Measurements from ENCODE around the gene NT5DC2. TPM values are rescaled to one million over a fixed set of nuclear protein-coding genes. Genes with fewer than 3 reads are reported as not detected.
A peak's percentile ranks its signal among the peaks of the same experiment; 100 is the strongest.

Gene NT5DC2
- total and polyA plus RNA-seq, 2 experiments from 2014 or later = 166 to 167 TPM

DNA sequence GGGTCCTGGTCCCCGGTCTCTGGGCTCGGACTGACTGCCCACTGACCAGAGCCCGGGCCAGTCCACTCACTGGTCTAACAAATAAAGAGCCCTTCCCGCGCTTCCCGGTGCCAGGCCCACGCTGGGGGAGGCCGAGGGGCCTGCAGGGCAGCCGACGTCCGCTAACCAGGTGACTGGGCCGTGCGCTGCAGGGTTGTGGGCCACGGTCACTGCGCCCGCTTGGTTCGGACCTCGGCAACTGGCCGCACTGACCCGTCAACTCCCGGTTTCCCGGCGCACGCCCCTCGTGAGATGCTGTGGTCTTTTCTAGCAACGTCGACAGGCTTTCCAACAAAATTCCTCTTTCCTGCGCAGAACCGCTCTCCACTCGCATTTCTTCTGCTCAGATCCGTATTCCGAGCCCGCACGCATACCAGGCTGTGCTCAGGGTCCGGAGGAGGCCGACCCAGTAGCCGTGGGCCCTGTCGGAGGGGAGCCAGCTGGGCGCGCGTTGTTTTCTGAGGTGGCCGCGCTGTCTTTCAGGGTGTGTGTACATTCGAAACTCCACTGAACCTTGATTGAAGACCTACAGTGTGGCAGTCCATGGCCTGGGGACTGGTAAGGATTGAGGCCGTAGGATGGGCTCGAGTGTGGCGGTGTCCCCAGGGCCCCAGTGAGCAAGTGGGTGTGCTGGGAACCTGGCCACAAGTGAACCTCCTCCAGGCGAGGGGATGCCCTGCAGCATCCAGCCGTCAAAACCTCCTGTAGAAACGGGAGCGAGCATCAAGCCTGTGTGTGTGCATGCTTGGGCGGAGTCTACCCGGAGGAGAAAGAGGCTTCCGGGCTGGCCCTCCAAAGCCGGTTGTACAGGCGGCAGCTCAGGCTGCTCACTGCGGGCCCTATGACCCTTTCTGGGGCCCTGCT lies 875 bp upstream of the NT5DC2 start:
- peak overlapping the region; percentile 91 for H3K27ac ChIP-seq
- peak overlapping the region; percentile 77 for H2AFZ ChIP-seq
- WGBS (ENCODE audit: low lambda C conversion rate, missing lambda C conversion rate) = 53% methylated on average over 54 of the region's 57 CpGs
- H3K9me2 ChIP-seq (replicated peaks; ENCODE audit: insufficient read depth) = no peaks in the 10 kb centered on the region
- H4K20me1 ChIP-seq (ENCODE audit: insufficient read depth, poor library complexity, severe bottlenecking) = peaks cover 27% of the 10 kb centered on the region
- no peaks in the 10 kb centered on the region for H3K9me3 ChIP-seq (ENCODE audit: low read depth)
- no peaks in the 10 kb centered on the region for H3K27me3 ChIP-seq
- peak; percentile 55 for DNase-seq (ENCODE audit: low spot score)
- TF ChIP-seq EZH2 (IDR thresholded peaks at IDR 0.05; ENCODE audit: borderline replicate concordance) = no peak
- TF ChIP-seq, protein P1, sequence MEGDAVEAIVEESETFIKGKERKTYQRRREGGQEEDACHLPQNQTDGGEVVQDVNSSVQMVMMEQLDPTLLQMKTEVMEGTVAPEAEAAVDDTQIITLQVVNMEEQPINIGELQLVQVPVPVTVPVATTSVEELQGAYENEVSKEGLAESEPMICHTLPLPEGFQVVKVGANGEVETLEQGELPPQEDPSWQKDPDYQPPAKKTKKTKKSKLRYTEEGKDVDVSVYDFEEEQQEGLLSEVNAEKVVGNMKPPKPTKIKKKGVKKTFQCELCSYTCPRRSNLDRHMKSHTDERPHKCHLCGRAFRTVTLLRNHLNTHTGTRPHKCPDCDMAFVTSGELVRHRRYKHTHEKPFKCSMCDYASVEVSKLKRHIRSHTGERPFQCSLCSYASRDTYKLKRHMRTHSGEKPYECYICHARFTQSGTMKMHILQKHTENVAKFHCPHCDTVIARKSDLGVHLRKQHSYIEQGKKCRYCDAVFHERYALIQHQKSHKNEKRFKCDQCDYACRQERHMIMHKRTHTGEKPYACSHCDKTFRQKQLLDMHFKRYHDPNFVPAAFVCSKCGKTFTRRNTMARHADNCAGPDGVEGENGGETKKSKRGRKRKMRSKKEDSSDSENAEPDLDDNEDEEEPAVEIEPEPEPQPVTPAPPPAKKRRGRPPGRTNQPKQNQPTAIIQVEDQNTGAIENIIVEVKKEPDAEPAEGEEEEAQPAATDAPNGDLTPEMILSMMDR (IDR thresholded peaks at IDR 0.05; ENCODE audit: poor library complexity) = no peak
- no peak for TF ChIP-seq EZH2phosphoT487 (IDR thresholded peaks at IDR 0.05; ENCODE audit: low read depth, severe bottlenecking, unreplicated experiment)
- peak overlapping the region; percentile 82 for H3K4me3 ChIP-seq
- H3K79me2 ChIP-seq = peaks cover 77% of the 10 kb centered on the region
- peaks cover 62% of the 10 kb centered on the region for H3K4me1 ChIP-seq (ENCODE audit: insufficient read depth)
- no peaks in the 10 kb centered on the region for H3K36me3 ChIP-seq (replicated peaks; ENCODE audit: insufficient read depth, low read depth)
- H3K4me2 ChIP-seq = peak overlapping the region; percentile 84

DNA sequence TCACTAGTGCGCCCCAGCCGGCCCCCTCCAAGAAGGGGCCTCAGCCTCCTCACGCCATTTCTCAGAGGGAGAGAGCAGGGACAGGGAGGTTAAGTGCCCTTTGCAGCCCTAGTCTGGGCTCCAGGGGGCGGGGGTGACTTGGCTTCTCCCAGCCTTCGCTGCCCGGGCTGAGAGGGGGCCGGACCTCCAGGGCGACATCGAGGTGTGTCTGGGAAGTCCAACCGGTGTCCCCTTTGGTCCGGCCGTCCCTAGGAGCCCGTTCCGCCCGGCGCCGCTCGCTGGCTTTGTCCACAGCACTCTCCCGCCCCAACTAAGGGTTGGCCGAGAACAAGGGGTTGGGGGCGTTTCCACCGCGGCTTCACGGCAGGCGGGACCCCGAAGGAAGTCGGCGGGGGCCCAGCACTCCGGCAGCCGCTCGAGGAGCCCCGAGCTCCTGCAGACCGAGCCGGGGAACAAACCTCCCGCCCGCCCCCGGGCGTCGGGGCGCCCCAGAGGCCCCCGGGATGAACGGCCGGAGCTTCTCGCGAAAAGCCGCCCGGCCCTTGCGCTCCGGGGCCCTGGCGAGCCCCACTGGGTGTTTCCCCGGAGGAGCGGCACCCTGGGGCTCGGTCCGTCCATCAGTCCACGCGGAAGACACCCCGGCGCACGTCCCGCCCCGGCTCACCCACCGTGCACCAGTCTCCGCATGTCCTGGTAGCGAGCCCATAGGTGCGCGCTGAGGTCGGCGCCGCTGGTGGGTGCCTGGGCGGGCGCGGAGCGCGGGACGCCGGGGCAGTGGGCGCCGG lies 627 bp downstream of the NT5DC2 start:
- Histone ChIP-seq H3K27me3 (no peaks in the 10 kb centered on the region), H3K4me1 (ENCODE audit: insufficient read depth) (peaks cover 54% of the 10 kb centered on the region), H3K27ac (peak overlapping the region; percentile 72), H2AFZ (peak overlapping the region; percentile 9), H3K4me3 (peak overlapping the region; percentile 80), H3K4me2 (peak overlapping the region; percentile 94), H4K20me1 (ENCODE audit: insufficient read depth, poor library complexity, severe bottlenecking) (peaks cover 14% of the 10 kb centered on the region), H3K9me3 (ENCODE audit: low read depth) (no peaks in the 10 kb centered on the region), H3K79me2 (peaks cover 64% of the 10 kb centered on the region), H3K9me2 (replicated peaks; ENCODE audit: insufficient read depth) (no peaks in the 10 kb centered on the region), H3K36me3 (replicated peaks; ENCODE audit: insufficient read depth, low read depth) (no peaks in the 10 kb centered on the region)
- DNase-seq (ENCODE audit: low spot score) = peak; percentile 56
- TF ChIP-seq EZH2 (IDR thresholded peaks at IDR 0.05; ENCODE audit: borderline replicate concordance) (no peak), EZH2phosphoT487 (IDR thresholded peaks at IDR 0.05; ENCODE audit: low read depth, severe bottlenecking, unreplicated experiment) (no peak)
- TF ChIP-seq, protein P1 (IDR thresholded peaks at IDR 0.05; ENCODE audit: poor library complexity) = no peak
- 1% methylated on average over 66 of the region's 78 CpGs for WGBS (ENCODE audit: low lambda C conversion rate, missing lambda C conversion rate)

DNA sequence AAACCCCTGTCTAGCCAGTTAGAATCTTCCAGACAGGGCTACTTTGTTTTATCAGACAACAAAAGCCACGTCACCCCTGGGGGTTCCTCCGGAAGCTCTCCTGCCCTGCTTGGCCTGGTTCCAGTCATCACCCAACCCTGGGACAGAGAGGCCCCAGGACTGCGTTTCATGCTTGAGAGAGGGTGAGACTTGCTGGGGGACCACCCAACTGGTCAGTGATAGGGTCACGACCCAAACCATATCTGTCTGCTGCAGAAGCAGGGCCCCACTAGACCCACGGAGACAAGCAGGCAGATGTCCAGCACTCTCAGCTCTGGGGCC lies 1.2 kb downstream of the NT5DC2 start:
- Histone ChIP-seq H3K36me3 (replicated peaks; ENCODE audit: insufficient read depth, low read depth) (no peaks in the 10 kb centered on the region), H3K4me2 (peak overlapping the region; percentile 94), H3K9me3 (ENCODE audit: low read depth) (no peaks in the 10 kb centered on the region), H3K4me1 (ENCODE audit: insufficient read depth) (peaks cover 49% of the 10 kb centered on the region), H3K27me3 (no peaks in the 10 kb centered on the region), H3K9me2 (replicated peaks; ENCODE audit: insufficient read depth) (no peaks in the 10 kb centered on the region), H4K20me1 (ENCODE audit: insufficient read depth, poor library complexity, severe bottlenecking) (peaks cover 8% of the 10 kb centered on the region), H2AFZ (peak overlapping the region; percentile 9), H3K4me3 (peak overlapping the region; percentile 80), H3K79me2 (peaks cover 58% of the 10 kb centered on the region), H3K27ac (peak overlapping the region; percentile 72)
- peak; percentile 58 for DNase-seq (ENCODE audit: low spot score)
- TF ChIP-seq, protein P1 (IDR thresholded peaks at IDR 0.05; ENCODE audit: poor library complexity) = no peak
- TF ChIP-seq EZH2phosphoT487 (IDR thresholded peaks at IDR 0.05; ENCODE audit: low read depth, severe bottlenecking, unreplicated experiment) (no peak), EZH2 (IDR thresholded peaks at IDR 0.05; ENCODE audit: borderline replicate concordance) (no peak)
- WGBS (ENCODE audit: low lambda C conversion rate, missing lambda C conversion rate) = 10% methylated on average over 5 of the region's 5 CpGs
